IMR-90 (cell line): Measurements from ENCODE around the gene LRP5. TPM values are rescaled to one million over a fixed set of nuclear protein-coding genes. Genes with fewer than 3 reads are reported as not detected.

Experiments used
- ATAC-seq: fragments of 200-7000 bp; cut with Tn5 transposase; 2 replicates; pipeline ENCODE4 v1.9.1; 2020; ENCODE audit warnings: low read depth, mild to moderate bottlenecking, moderate library complexity
- BruUV-seq: library from RNA; stranded (reverse); fragments of 400-500 nt; replicated peaks from 2 replicates; lab custom pipeline; 2021; lab: Mats Ljungman, UMichigan
- CTCF ChIA-PET: fragments of 300-600 bp; formaldehyde crosslinking; extraction: SDS; loops from one replicate; lab custom pipeline; 2021; ENCODE audit warnings: antibody characterized with exemption; lab: Yijun Ruan, JAX
- POLR2A ChIA-PET: fragments of 300-600 bp; sonication (Branson Sonifier 250); formaldehyde crosslinking; loops from one replicate; lab custom pipeline; 2022; ENCODE audit warnings: antibody characterized with exemption; ENCODE audit not compliant: unreplicated experiment; lab: Charles Lee
- DNase-seq: peaks from one replicate; pipeline ENCODE4 v3.0.0; 2013
- H2AFZ ChIP-seq: replicated peaks from 2 replicates; pipeline ENCODE3; 2013; ENCODE audit warnings: low read length, mild to moderate bottlenecking; ENCODE audit not compliant: poor library complexity
- H2AK5ac ChIP-seq: 2 replicates; pipeline ENCODE4 v1.6.1; 2013; ENCODE audit warnings: low read depth, low read length, inconsistent platforms
- H2AK9ac ChIP-seq: replicated peaks from 2 replicates; pipeline ENCODE3; 2013; ENCODE audit warnings: mild to moderate bottlenecking, low read depth, low read length, moderate library complexity; ENCODE audit not compliant: poor library complexity
- H2BK120ac ChIP-seq: 2 replicates; pipeline ENCODE4 v1.6.1; 2013; ENCODE audit warnings: low read depth, low read length, inconsistent platforms
- H2BK15ac ChIP-seq: 3 replicates; pipeline ENCODE4 v1.6.1; 2013; ENCODE audit warnings: low read depth, low read length, inconsistent platforms
- H2BK20ac ChIP-seq: 2 replicates; pipeline ENCODE4 v1.6.1; 2013; ENCODE audit warnings: low read depth, mild to moderate bottlenecking, inconsistent platforms, low read length, moderate library complexity
- H2BK5ac ChIP-seq: 2 replicates; pipeline ENCODE4 v1.6.1; 2013; ENCODE audit warnings: mild to moderate bottlenecking, low read depth, low read length, inconsistent platforms; ENCODE audit not compliant: poor library complexity, severe bottlenecking
- H3K14ac ChIP-seq: replicated peaks from 2 replicates; pipeline ENCODE4 v1.6.1; 2013; ENCODE audit warnings: low read depth, low read length, inconsistent platforms
- H3K18ac ChIP-seq: 2 replicates; pipeline ENCODE4 v1.6.1; 2013; ENCODE audit warnings: low read depth, low read length, control low read depth
- H3K23ac ChIP-seq: 2 replicates; pipeline ENCODE4 v1.6.1; 2013; ENCODE audit warnings: low read depth, low read length, inconsistent platforms
- H3K27ac ChIP-seq: 2 replicates; pipeline ENCODE4 v1.5.1; 2013; ENCODE audit warnings: mild to moderate bottlenecking, control low read depth, low read length; ENCODE audit not compliant: insufficient read depth
- H3K27me3 ChIP-seq: 2 replicates; pipeline ENCODE4 v1.6.1; 2013; ENCODE audit warnings: low read length; ENCODE audit not compliant: control insufficient read depth, insufficient read depth
- H3K36me3 ChIP-seq: 2 replicates; pipeline ENCODE4 v1.6.1; 2013; ENCODE audit warnings: low read length, mixed read lengths; ENCODE audit not compliant: control insufficient read depth, insufficient read depth
- H3K4ac ChIP-seq: 2 replicates; pipeline ENCODE4 v1.6.1; 2013; ENCODE audit warnings: low read depth, low read length, inconsistent platforms
- H3K4me1 ChIP-seq: 2 replicates; pipeline ENCODE4 v1.6.1; 2013; ENCODE audit warnings: low read length, mixed read lengths; ENCODE audit not compliant: control insufficient read depth, insufficient read depth
- H3K4me2 ChIP-seq: 2 replicates; pipeline ENCODE4 v1.6.1; 2013; ENCODE audit warnings: low read depth, mild to moderate bottlenecking, control low read depth, low read length, moderate library complexity
- H3K4me3 ChIP-seq: 2 replicates; pipeline ENCODE4 v1.5.1; 2013; ENCODE audit warnings: low read depth, mild to moderate bottlenecking, control low read depth, low read length, moderate library complexity; ENCODE audit not compliant: insufficient read depth
- H3K56ac ChIP-seq: 2 replicates; pipeline ENCODE4 v1.6.1; 2013; ENCODE audit warnings: low read length, inconsistent platforms; ENCODE audit not compliant: insufficient read depth; ENCODE audit errors: extremely low read depth
- H3K79me1 ChIP-seq, 2 experiments: 2 replicates each; pipeline ENCODE4 v1.6.1; 2013; ENCODE audit warnings: low read length in 2 of 2, inconsistent platforms in 1 of 2, low read depth in 1 of 2
- H3K9ac ChIP-seq: 2 replicates; pipeline ENCODE4 v1.6.1; 2013; ENCODE audit warnings: low read depth, low read length, control low read depth
- H3K9me1 ChIP-seq: 2 replicates; pipeline ENCODE4 v1.6.1; 2013; ENCODE audit warnings: low read length, inconsistent platforms; ENCODE audit not compliant: insufficient read depth
- H3K9me3 ChIP-seq: 2 replicates; pipeline ENCODE4 v1.6.1; 2013; ENCODE audit warnings: low read length; ENCODE audit not compliant: control insufficient read depth, insufficient read depth
- H4K20me1 ChIP-seq: 2 replicates; pipeline ENCODE4 v1.6.1; 2013; ENCODE audit warnings: low read length, inconsistent platforms; ENCODE audit not compliant: insufficient read depth
- H4K5ac ChIP-seq: 2 replicates; pipeline ENCODE4 v1.6.1; 2013; ENCODE audit warnings: mild to moderate bottlenecking, low read depth, low read length, control low read depth
- H4K8ac ChIP-seq, 2 experiments: 2 replicates each; pipeline ENCODE4 v1.6.1; 2013; ENCODE audit warnings: low read depth in 2 of 2, low read length in 2 of 2, control low read depth in 1 of 2, inconsistent platforms in 1 of 2
- H4K91ac ChIP-seq: 2 replicates; pipeline ENCODE4 v1.6.1; 2013; ENCODE audit warnings: low read depth, low read length, inconsistent platforms; ENCODE audit not compliant: insufficient read depth
- CHD1 ChIP-seq: IDR thresholded peaks from 2 replicates; pipeline ENCODE4 v1.6.1; 2012; ENCODE audit warnings: low read depth, low read length, improper control_type of control experiment
- FOS ChIP-seq: fragments of 150-350 bp; IDR thresholded peaks from 2 replicates; pipeline ENCODE4 v1.6.1; 2016; ENCODE audit warnings: low read depth, low read length
- MAFK ChIP-seq: IDR thresholded peaks from 2 replicates; pipeline ENCODE4 v1.6.1; 2012; ENCODE audit warnings: low read depth, low read length, improper control_type of control experiment
- MAZ ChIP-seq: IDR thresholded peaks from 2 replicates; pipeline ENCODE4 v1.6.1; 2012; ENCODE audit warnings: low read depth, mild to moderate bottlenecking, low read length, improper control_type of control experiment, moderate library complexity, borderline replicate concordance
- POLR2A ChIP-seq: IDR thresholded peaks from 2 replicates; pipeline ENCODE4 v1.6.1; 2012; ENCODE audit warnings: mild to moderate bottlenecking, low read depth, low read length
- WGBS, 2 experiments: methylation state at CpG; one replicate each; pipeline versions ENCODE4 v1.1.5 to v1.1.7; 2013; ENCODE audit warnings: missing lambda C conversion rate in 2 of 2; ENCODE audit not compliant: insufficient read length in 1 of 2; ENCODE audit errors: extremely low coverage in 2 of 2; 5-methylcytosine and 5-hydroxymethylcytosine counted together
- dilution Hi-C: fragments of 300-500 bp; cut with HindIII; formaldehyde crosslinking; loops from one replicate; pipeline ENCODE4 v1.14.3; 2018; ENCODE audit warnings: low sequenced_read_pairs; ENCODE audit not compliant: unreplicated experiment
- in situ Hi-C: fragments of 300-500 bp; cut with MboI; formaldehyde crosslinking; loops from 3 replicates; pipeline ENCODE4 v1.14.3; 2019; ENCODE audit warnings: low sequenced_read_pairs, inconsistent platforms, mixed read lengths
- intact Hi-C: fragments of 100-400 bp; cut with micrococcal nuclease; formaldehyde crosslinking; loops from 2 replicates; pipeline ENCODE4 v1.10.0; 2022
- polyA plus RNA-seq, 3 experiments: library from polyadenylated mRNA; depleted of rRNA; stranded (reverse); fragments of >200 nt; gene quantifications; 2 replicates each; pipeline ENCODE4 v1.2.3, GENCODE V29; 2012; ENCODE audit warnings: low replicate concordance in 1 of 3
- total RNA-seq: library from RNA; depleted of rRNA; stranded (reverse); fragments of >200 nt; gene quantifications from 2 replicates; pipeline ENCODE4 v1.2.3, GENCODE V29; 2012
- TF ChIP-seq, protein P1 (sequence below): fragments of 150-350 bp; IDR thresholded peaks from 2 replicates; pipeline ENCODE4 v1.6.1; 2016; ENCODE audit warnings: low read depth, mild to moderate bottlenecking, low read length, moderate library complexity, borderline replicate concordance

LRP5 gene
- total and polyA plus RNA-seq, 2 of the 4 experiments (the other 2 are of a cell fraction) = 10.4 to 15.0 TPM

DNA sequence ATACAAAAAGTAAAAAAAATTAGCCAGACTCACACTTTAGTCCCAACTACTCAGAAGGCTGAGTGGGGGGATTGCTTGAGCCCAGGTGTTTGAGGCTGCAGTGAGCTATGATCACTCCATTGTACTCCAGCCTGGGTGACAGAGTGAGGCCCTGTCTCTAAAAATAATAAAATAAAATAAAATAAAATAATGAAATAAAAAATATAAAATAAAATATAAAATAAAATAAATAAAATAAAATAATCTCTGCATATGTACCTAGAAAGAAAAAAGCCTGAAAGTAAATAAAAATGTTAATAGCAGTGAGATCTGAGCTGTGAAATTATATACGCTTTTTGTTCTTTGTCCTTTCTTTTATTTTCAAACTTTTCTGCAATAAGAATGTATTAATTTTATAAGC is 17.1 kb upstream of the LRP5 start:
- Histone ChIP-seq H2BK120ac (no peak overlapping the region), H3K18ac (no peak overlapping the region), H3K4me3 (no peak overlapping the region), H3K4me1 (no peaks in the 10 kb centered on the region; the same call in 1 of the 2 replicates), H2AK5ac (no peak overlapping the region), H3K9me1 (no peaks in the 10 kb centered on the region), H2BK20ac (no peak overlapping the region), H3K36me3 (no peaks in the 10 kb centered on the region), H3K9ac (no peak overlapping the region), H4K5ac (no peak overlapping the region), H2AK9ac (no peak overlapping the region), H4K8ac (no peak overlapping the region), H3K9me3 (no peaks in the 10 kb centered on the region), H3K79me1 (no peaks in the 10 kb centered on the region), H2BK5ac (no peak overlapping the region), H3K27ac (no peak overlapping the region), H2AFZ (no peak overlapping the region), H3K56ac (no peak overlapping the region), H3K23ac (no peak overlapping the region), H4K20me1 (no peaks in the 10 kb centered on the region), H2BK15ac (no peak overlapping the region), H3K27me3 (peaks cover 2% of the 10 kb centered on the region; the same call in 1 of the 2 replicates), H3K14ac (no peak overlapping the region), H3K4ac (no peak overlapping the region), H4K91ac (no peak overlapping the region), H3K4me2 (no peak overlapping the region)
- POLR2A ChIA-PET = no interaction called here
- in situ Hi-C loops = loop anchor here (5.0 kb wide), 1 partner anchor 38 kb away; no protein-coding TSS in a partner anchor
- dilution Hi-C loops = no loop called here
- intact Hi-C loops = no loop called here
- no peak for ATAC-seq
- TF ChIP-seq FOS (no peak), MAFK (no peak), CHD1 (no peak), POLR2A (no peak), MAZ (no peak)
- TF ChIP-seq, protein P1, sequence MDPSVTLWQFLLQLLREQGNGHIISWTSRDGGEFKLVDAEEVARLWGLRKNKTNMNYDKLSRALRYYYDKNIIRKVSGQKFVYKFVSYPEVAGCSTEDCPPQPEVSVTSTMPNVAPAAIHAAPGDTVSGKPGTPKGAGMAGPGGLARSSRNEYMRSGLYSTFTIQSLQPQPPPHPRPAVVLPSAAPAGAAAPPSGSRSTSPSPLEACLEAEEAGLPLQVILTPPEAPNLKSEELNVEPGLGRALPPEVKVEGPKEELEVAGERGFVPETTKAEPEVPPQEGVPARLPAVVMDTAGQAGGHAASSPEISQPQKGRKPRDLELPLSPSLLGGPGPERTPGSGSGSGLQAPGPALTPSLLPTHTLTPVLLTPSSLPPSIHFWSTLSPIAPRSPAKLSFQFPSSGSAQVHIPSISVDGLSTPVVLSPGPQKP = no peak
- BruUV-seq = no TSS peak
- CTCF ChIA-PET = no interaction called here
- WGBS, 2 experiments = no CpG with 5 or more reads among the region's 1 CpG
- DNase-seq = no peak
